IPS-18c (cell line): ENCODE measurements around the gene BICDL2.
A peak's percentile ranks its signal among the peaks of the same experiment; 100 is the strongest.
"Not testable (repeated sequence)": the region's sequence is repeated elsewhere in the genome, so short reads cannot be mapped to it uniquely, and the experiment has no call there.

Source experiments
- H3K4me3 ChIP-seq: 2 replicates; pipeline ENCODE4 v1.7.0; 2013; ENCODE audit warnings: low read depth, mild to moderate bottlenecking, low read length, moderate library complexity; ENCODE audit not compliant: insufficient read depth
- H3K9me3 ChIP-seq: one replicate; pipeline ENCODE4 v1.6.1; 2013; ENCODE audit warnings: mild to moderate bottlenecking, low read length, moderate library complexity; ENCODE audit not compliant: control insufficient read depth, insufficient read depth

The BICDL2 gene

DNA sequence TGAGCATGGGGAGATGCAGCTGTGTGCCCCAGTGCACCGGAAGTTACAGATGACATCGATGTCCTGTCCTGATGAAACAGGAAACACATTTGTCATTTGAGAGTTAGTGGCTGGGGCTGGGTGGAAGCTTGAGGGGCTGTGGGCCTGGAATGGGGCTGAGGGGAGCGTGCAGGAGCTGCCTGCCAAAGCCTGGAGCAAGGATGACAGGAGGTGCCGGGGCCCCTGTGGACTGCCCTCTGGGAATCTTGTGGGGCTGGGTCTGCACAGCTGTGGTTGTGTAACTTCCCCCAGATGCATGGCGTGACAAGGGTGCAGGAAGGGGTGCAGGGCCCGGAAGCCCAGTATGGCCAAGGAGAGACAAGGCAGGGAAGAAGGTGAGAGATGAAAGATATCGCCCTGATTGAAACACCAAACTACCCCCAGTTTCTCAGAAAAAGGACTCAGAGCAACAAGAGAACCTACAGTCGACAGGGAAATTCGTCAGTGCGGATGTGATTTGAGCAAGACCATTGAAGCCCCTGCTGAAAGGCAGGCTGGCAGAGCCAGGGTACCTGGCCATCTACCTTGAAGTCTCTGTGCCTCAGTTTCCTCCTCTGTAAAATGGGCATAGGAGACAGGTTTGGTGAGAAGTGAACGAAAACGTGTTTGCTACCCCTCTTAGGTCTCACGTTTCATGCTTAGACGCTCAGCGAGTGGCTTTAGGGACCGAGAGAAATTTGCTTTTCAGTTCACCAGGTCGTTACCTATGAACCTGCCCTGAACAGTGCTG lies 18.4 kb upstream of the BICDL2 start:
- no peaks in the 10 kb centered on the region for H3K9me3 ChIP-seq
- no peak overlapping the region for H3K4me3 ChIP-seq

DNA sequence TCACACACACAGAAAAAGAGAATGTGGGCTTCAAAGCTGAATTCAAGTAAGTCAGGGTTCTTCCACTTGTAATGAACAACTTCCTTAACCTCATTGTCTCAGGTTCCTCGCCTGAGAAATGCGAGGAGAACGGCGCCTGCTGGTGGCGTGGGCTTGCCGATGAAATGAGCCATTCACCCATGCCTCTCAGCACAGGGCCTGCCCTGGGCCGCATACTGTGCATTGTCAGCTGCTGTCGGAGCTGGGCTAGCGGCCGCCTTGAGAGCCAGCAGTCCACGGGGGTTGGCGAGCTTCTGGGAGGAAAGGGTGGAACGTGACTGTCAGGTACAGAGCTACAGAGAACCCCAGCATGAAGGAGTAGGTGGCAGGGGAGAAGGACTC lies 16.6 kb upstream of the BICDL2 start:
- not testable (repeated sequence) for H3K9me3 ChIP-seq, H3K4me3 ChIP-seq

DNA sequence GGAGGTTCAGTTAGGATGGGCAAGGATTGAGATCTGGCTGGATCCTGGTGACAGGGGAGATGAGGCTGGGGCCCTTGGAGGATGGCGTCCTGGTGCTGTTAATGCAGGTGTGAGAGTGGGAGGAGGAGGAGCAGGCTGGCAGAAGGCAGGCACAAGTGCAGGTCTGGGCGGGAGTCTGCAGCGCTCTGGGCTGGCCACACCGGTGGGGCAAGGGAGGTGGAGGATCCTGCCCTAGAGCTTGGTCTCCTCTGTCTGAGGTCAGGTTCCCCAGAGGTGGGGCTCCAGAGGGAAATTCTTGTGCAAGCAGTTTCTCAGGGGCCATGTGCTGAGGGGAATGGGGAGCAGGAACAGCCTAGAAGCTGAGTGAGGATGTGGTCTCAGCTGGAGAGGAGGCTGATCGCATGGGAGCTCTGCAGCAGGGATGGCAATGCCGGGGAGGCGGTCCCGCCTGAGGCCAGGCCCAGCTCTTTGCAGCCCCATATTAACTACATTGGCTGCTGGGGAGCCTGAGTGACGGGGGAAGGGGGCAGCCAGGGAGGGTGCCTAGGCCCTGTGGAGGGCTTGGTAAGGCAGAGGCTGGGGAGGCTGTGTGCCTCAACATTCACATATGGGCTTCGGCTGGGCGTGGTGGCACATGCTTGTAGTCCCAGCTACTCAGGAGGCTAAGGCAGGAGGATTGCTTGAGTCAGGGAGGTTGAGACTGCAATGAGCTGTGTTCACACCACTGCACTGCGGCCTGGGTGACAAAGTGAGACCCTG lies 16.0 kb upstream of the BICDL2 start:
- H3K4me3 ChIP-seq, H3K9me3 ChIP-seq: not testable (repeated sequence)

DNA sequence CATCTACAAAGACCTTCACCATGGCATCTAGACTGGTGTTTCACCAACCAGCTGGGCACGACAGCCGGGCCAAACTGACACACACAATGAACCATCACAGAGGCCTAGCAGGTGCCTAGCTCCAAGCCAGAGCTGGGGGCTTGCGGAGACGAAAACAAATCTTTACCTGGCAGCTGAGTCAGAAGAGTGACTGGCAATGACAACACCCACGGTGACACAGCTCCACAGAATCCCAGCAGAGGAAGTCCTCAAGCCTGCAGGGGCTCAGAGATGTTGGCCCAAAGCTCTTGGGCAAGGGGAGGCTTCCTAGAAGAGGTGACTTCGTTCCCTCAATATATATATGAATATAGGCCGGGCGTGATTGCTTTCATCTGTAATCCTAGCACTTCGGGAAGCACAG lies 14.8 kb upstream of the BICDL2 start:
- H3K9me3 ChIP-seq = no peaks in the 10 kb centered on the region

DNA sequence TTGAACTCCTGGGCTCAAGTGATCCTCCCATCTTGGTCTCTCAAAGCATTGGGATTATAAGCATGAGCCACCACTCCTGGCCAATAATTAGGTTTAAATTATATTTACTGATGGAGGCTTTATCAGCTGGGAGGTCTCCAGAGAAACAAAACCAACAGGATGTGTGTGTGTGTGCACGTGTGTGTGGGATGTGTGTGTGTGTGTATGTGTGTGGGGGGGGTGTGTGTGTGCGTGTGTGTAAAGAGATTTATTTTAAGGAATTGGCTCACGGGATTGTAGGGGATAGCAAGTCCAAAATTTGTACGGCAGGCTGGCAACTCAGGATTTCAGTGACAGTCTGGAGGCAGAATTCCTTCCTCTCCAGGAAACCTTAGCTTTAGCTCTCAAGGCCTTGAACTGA lies 14.3 kb upstream of the BICDL2 start:
- Histone ChIP-seq H3K4me3 (no peak overlapping the region), H3K9me3 (no peaks in the 10 kb centered on the region)

More for the DNA sequence above, 14.8 kb upstream of the BICDL2 start:
- H3K4me3 ChIP-seq = no peak overlapping the region

GRCh38 chr16:3050487-3050886 lies 13.7 kb upstream of the BICDL2 start:
- H3K4me3 ChIP-seq = no peak overlapping the region
- no peaks in the 10 kb centered on the region for H3K9me3 ChIP-seq

- Histone ChIP-seq H3K9me3 (no peaks in the 10 kb centered on the region), H3K4me3 (no peak overlapping the region)
Measured at GRCh38 chr16:3049921-3050481, 13.3 kb upstream of the BICDL2 start.

GRCh38 chr16:3047387-3047720 lies 10.6 kb upstream of the BICDL2 start:
- no peaks in the 10 kb centered on the region for H3K9me3 ChIP-seq
- H3K4me3 ChIP-seq = peak overlapping the region; percentile 71

DNA sequence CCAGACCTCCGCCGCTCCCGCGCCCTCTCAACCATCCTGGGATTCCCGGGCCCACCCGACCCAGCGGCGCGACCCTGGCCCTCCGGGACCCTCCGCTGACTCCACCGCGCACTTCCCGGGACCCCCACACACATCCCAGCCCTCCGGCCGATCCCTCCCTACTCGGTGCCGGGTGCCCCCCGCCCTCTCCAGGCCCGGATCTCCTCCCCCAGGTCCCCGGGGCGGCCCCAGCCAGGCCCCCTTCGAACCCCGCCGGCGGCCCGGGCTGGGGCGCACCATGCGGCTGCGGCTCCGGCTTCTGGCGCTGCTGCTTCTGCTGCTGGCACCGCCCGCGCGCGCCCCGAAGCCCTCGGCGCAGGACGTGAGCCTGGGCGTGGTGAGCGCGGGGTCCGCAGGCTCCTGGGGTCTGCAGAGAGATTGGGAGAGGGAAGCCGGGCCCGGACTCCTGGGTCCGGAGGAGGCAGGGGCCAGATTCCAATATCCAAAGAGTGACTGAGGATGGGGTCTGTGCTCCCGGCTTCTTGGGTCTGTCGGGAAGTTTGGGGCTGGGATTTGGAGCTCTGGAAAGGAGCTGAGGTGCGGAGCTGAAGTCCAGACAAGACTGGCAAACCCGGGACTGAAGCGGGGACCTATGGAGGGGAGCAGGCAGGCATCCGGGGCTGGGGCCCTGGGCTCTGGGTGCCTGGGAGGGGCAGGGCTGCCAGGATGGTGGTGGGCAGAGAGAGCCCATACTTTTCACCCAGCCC lies 10.1 kb upstream of the BICDL2 start:
- H3K4me3 ChIP-seq = peak overlapping the region; percentile 71

DNA sequence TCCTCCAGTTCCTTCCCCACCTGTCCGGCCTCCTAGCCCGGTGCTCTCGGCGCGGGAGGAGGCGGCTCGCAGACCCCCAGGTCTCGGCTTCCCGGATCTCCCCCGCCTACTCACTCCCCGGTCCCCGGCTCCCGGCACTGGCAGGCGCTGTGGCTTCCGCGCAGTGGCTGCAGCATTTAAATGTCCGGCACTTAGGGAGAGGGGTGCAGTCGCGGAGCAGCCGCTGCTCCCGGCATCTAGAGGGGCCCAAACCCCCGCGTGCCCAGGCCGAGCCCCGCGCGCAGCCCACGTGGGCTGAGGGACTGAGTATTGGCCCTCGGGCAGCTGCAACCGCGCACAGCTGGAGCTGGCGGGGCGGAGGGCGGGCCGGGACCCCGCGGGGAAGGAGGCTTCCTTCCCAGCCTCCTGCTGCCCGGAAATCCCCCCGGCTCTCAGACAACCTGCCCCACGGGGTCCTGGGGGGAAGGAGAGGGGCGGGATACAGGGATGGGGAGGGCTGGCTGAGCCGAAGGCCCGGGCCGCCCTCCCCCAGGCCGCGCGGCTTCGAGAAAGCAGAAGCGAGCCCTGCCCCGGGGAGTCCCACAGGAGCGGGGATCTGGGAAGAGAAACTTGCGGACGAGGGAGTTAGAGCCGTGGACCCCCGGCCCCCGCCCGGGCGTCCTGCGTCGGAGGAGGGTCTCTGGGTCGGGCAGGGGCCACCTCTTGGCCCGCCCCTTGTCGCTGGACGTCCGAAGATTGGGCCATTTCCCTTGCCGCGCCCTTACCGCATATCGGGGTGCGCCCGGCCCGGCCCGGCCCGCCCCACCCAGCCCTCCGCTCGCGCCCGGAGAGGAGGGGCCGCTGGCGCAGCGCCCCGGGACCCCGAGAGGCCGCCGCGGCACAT lies 9.3 kb upstream of the BICDL2 start, which contains the start of gene MMP25:
Gene MMP25 (plus strand): TSS at position 804 of the 883 bp plus-strand sequence. CDS start 357 bp downstream, outside the sequence.
- Histone ChIP-seq H3K9me3 (no peaks in the 10 kb centered on the region), H3K4me3 (peak within 1 kb of the TSS; percentile 71)

More for the DNA sequence above, 10.1 kb upstream of the BICDL2 start:
- H3K9me3 ChIP-seq = no peaks in the 10 kb centered on the region

DNA sequence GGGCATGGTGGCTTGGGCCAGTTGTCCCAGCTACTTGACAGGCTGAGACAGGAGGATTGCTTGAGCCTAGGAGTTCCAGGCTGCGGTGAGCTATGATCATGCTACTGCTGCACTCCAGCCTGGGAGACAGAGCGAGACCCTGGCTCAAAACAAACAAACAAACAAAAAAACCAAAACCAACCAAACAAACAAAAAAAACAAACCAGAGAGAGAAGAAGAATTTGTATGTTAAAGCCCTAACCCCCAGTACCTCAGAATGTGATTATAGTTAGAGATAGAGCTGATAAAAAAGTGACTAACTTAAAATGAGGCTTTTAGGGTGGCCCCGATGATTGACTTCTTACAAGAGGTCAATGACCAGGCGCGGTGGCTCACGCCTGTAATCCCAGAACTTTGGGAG lies 8.0 kb upstream of the BICDL2 start:
- no peak overlapping the region for H3K4me3 ChIP-seq
- H3K9me3 ChIP-seq = no peaks in the 10 kb centered on the region

GRCh38 chr16:3042376-3042775 lies 5.6 kb upstream of the BICDL2 start:
- Histone ChIP-seq H3K4me3 (no peak overlapping the region), H3K9me3 (no peaks in the 10 kb centered on the region)

GRCh38 chr16:3038896-3039295 lies 2.2 kb upstream of the BICDL2 start:
- no peak overlapping the region for H3K4me3 ChIP-seq
- H3K9me3 ChIP-seq = no peaks in the 10 kb centered on the region

- H3K4me3 ChIP-seq = no peak overlapping the region
- H3K9me3 ChIP-seq = no peaks in the 10 kb centered on the region
Measured at GRCh38 chr16:3038256-3038655, 1.5 kb upstream of the BICDL2 start.

- H3K9me3 ChIP-seq = no peaks in the 10 kb centered on the region
- peak overlapping the region; percentile 59; the same call in 1 of the 2 replicates for H3K4me3 ChIP-seq
Measured at GRCh38 chr16:3035972-3036725, 595 bp downstream of the BICDL2 start.
